IPS DF 4.7 (cell line): ENCODE data around the gene MFSD11.
A peak's percentile ranks its signal among the peaks of the same experiment; 100 is the strongest.
"Not testable (repeated sequence)": the region's sequence is repeated elsewhere in the genome, so short reads cannot be mapped to it uniquely, and the experiment has no call there.

Experiments
- DNase-seq: peaks from one replicate; pipeline ENCODE4 v3.0.0-alpha.2; 2013; ENCODE audit warnings: low spot score; ENCODE audit errors: extremely low read depth

Gene MFSD11

GRCh38 chr17:76737676-76738467, at the start of gene MFSD11:
MFSD11 (plus strand) TSS chr17:76738119; CDS start chr17:76738353, 234 bp downstream.
- DNase-seq: peak; percentile 68

DNA sequence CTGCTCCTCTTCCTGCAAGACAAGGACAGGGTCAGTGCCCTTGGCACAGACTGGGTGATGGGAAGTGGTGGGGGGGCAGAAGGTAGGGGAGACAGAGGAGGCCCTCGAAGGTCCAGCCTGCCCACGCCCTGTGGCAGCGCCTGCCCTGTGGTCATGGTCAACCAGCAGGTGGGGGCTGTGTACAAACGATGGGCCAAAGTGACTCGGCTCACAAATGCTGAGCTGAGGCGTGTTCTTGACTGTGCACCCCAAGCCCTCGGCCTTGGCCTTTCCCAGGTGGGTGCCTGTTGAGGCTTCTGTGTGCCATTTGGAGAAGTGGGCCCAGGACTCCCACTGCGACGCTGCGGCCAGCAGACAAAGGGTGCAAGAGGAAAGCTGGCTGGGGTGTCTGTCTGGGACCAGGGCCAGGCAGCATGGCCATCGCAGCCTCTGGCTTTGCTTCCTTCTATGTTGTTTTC, 49.7 kb upstream of the MFSD11 start:
- DNase-seq: no peak

GRCh38 chr17:76689859-76690258, 48.1 kb upstream of the MFSD11 start:
- no peak for DNase-seq

GRCh38 chr17:76690596-76691280, 47.2 kb upstream of the MFSD11 start:
- DNase-seq: no peak

- DNase-seq: no peak
Measured at GRCh38 chr17:76691379-76692191, 46.3 kb upstream of the MFSD11 start.

DNA sequence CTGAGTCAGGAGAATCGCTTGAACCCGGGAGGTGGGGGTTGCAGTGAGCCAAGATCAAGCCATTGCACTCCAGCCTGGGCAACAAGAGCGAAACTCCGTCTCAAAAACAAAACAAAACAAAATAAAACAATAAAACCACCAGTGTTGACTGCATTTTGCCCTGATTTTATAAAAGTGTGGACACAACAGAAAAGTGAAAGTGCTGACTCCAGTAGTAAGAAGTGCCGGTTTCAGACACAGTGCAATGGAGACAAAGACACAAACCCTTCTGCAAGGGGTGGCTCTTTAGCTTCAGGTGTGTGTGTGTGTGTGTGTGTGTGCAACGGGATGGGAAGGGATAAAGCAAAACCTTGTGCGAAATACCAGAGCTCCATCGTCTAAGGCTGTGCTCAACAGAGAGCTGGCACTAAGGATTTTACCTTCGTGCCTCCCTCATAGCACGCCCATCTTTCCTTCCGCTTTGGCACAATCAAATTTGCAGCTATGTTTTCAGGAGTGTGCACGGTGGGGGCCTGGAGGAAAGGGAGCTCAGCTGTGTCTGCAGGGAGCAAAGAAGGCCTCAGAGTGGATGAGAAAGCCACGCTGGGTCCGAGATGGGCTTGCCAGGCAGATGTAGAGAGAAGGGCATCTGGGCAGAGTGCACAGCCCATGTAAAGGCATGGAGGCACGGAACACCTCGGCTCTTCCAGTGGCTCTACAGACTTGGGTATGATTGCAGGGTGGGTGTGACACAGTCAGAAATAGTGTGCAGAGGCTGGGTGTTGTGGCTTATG, 42.7 kb upstream of the MFSD11 start:
- no peak for DNase-seq

DNA sequence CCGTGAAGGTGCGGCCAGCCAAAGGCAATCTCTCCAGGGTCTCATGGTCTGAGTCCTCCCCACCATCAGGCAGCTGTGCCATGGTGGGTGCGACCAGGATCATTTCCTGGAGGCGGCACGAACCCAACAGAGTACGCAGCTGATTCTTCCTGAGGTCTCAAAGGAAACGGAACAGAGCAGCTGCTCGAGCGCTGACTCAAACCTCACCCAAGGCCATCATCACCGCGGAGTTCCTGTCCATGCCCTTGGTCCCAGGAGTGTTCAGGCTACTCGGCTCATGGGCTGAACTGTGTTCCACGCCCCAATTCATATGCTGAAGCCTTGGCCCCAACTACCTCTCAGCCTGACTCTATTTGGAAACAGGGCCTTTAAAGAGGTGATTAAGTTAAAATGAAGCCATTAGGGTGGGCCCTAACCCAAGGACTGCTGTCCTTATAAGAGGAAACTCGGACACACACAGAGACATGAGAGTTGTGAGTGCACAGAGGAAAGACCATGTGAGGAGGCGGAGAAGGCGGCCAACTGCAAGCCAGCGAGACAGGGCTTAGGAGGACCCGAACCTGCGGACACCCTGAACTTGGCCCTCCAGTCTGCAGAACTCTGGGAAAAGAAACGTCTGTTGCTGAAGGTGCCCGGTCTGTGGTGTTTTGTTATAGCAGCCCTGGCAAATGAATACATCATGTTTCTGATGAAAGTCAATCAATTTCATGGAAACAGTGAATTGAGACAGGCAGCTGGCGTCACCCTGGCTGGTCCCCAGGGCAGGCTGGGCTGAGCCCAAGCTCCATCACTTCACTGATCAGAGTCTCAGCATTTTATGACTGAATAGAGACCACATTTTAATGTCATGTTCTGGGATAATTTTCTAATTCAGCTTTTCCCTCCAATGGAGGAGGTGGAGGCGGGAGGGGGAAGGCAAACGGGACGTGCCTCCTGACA, 40.9 kb upstream of the MFSD11 start:
- no peak for DNase-seq

GRCh38 chr17:76697702-76698465, 40.0 kb upstream of the MFSD11 start:
- no peak for DNase-seq

- DNase-seq: not testable (repeated sequence)
Measured at GRCh38 chr17:76698466-76698977, 39.4 kb upstream of the MFSD11 start.

DNA sequence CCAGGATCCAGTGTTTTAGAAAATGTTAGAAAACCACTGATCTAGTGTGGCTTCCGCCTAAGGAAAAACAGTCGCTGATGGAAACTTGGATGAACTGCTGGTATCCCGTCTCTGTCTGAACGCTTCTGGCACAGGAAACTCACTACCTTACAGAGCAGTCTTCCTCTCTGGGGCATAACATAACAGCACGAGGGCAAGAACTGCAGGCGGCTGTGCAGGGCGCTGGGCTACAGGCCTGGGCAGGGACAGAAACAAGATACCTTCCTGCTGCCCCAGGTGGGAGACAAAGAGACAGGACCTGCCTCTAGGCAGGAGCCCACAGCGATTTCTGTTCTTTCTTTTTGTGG, 37.7 kb upstream of the MFSD11 start:
- DNase-seq: no peak

DNA sequence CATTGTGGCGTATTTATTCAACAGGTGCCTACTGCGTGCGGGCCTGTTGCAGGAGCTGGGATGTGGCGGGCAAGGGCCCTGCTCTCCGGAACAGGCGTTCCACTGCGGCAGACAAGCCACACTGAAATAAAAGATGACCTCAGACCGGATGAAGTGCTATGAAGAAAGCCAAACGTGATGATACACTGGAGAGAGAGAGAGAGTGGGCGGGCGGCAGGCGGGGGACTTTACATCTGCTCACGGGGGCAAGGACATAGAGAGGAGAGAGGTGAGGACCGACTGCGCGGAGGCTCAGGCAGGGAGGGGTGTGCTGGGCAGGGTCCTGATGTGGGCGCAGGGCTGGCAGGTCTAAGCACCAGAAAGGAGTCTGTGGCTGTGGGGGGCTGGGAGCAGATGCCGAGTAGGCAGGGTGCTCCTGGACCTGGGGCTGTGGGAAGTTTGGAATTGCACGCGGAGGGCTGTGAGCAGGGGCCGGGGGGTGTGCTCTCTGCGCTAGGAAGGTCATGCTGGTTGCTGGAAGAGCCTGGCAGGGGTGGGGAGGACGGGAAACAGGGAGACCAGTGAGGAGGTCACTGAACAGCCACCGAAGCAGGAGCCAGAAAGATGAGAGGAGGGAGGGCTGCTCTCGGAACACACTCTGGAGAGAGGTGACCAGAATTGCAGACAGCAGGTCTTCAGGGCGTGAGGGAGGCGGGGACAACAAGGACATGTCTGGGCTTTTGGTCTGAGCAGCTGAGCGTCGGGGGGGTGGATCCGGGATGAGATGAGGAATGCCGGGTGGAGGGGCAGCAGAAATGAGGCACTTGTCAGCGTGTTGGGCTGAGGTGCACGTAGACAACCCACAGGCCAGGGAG, 37.1 kb upstream of the MFSD11 start:
- no peak for DNase-seq

GRCh38 chr17:76701471-76701967, 36.4 kb upstream of the MFSD11 start:
- no peak for DNase-seq

- no peak for DNase-seq
Measured at GRCh38 chr17:76702076-76702475, 35.8 kb upstream of the MFSD11 start.

GRCh38 chr17:76702941-76703637, 34.8 kb upstream of the MFSD11 start:
- no peak for DNase-seq

DNA sequence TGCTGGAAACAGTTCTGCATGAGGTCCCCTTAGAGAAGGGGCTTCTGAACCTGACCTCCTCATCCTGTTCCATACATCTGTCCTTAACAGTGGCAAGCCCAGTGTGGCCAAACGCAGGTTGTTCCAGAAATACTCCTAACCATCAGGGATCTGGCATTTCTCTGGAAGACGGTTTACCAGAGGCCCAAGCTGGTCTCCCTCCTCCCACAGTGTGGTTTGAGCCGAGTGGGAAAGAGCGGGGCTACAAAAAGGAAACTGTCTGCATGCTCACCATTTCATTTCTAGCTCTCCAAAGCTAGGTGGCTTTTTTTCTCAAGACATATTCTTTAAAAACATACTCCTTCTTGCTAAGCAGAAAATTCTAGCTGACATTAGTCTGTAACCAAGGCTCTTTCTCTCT, 33.1 kb upstream of the MFSD11 start:
- DNase-seq: no peak

DNA sequence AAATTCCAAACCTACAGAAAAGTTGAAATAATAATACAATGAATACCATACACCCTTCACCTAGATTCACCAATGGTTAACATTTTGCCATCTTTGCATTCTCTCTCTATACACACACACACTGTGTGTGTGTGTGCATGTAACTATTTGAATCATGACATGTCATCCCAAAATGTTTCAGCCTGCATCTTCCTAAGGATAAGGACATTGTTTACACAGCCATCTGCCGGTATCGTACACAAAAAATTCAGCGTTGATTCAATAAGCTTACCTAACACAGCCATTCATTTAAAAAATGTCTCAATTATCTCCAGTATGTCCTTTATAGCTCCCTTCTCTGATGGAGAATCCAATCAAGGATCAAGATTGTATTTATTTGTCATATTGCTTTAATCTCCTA, 31.1 kb upstream of the MFSD11 start:
- no peak for DNase-seq
